NCI-H446 treated with DMSO at 0.1 percent for 48 hours (cell line): ENCODE measurements around the gene CCL25.

ENCODE experiments used
- DNase-seq: peaks from one replicate; lab custom pipeline; 2025; lab: John Stamatoyannopoulos, UW

CCL25 gene

GRCh38 chr19:8045872-8046568, 6.5 kb upstream of the CCL25 start:
- no peak for DNase-seq

GRCh38 chr19:8046569-8047165, 5.9 kb upstream of the CCL25 start:
- DNase-seq = no peak

GRCh38 chr19:8050274-8051096, 2.1 kb upstream of the CCL25 start:
- DNase-seq = peak; percentile 8

- no peak for DNase-seq
These were observed 1.6 kb downstream of the CCL25 start for GRCh38 chr19:8054169-8054568.

GRCh38 chr19:8056533-8056932, 4.0 kb downstream of the CCL25 start:
- DNase-seq = no peak

- no peak for DNase-seq
These were observed 5.1 kb downstream of the CCL25 start for GRCh38 chr19:8057545-8058270.

GRCh38 chr19:8064911-8065874, 12.6 kb downstream of the CCL25 start:
- no peak for DNase-seq

- DNase-seq = no peak
These were observed 13.3 kb downstream of the CCL25 start for GRCh38 chr19:8065875-8066261.

- DNase-seq = no peak
These were observed 16.8 kb downstream of the CCL25 start for GRCh38 chr19:8069096-8069973.

- no peak for DNase-seq
These were observed 19.4 kb downstream of the CCL25 start for GRCh38 chr19:8071912-8072311.

- no peak for DNase-seq
These were observed 21.9 kb downstream of the CCL25 start for GRCh38 chr19:8074501-8074900.

GRCh38 chr19:8075158-8076074, 22.9 kb downstream of the CCL25 start:
- no peak for DNase-seq

- DNase-seq = no peak
These were observed 27.4 kb downstream of the CCL25 start for GRCh38 chr19:8079988-8080387.

- no peak for DNase-seq
These were observed 28.3 kb downstream of the CCL25 start for GRCh38 chr19:8080832-8081231.

GRCh38 chr19:8081569-8082550, 29.3 kb downstream of the CCL25 start:
- DNase-seq = no peak

- no peak for DNase-seq
These were observed 30.6 kb downstream of the CCL25 start for GRCh38 chr19:8083141-8083540.

GRCh38 chr19:8084152-8084551, 31.6 kb downstream of the CCL25 start:
- no peak for DNase-seq
